ENCODE measurements around the gene KMT2D.

GRCh38 chr12:49031573-49032161 is 28.9 kb downstream of the KMT2D start:
- TF ChIP-seq POLR2AphosphoS5 (IDR thresholded peaks at IDR 0.05; ENCODE audit: borderline replicate concordance, low read depth, low read length) (no peak), EZH2 (IDR thresholded peaks at IDR 0.05) (no peak), FOXP2 (optimal IDR thresholded peaks at IDR 0.05; ENCODE audit: control extremely low read depth, extremely low read length, insufficient read depth) (no peak)

Data from SK-N-MC (cell line).